Measurements from ENCODE around the gene RRP1B.

GRCh38 chr21:43691086-43691795, 31.9 kb downstream of the RRP1B start:
- TF ChIP-seq CTCF (IDR thresholded peaks at IDR 0.05; ENCODE audit: insufficient read depth, low read length) (no peak), POLR2AphosphoS5 (IDR thresholded peaks at IDR 0.05; ENCODE audit: low read depth) (no peak)
